Body of pancreas (tissue), 4 donors: Measurements from ENCODE around the gene ZEB2.

ENCODE experiments used
- POLR2A ChIP-seq, 3 donors: fragments of 450-650 bp; IDR thresholded peaks; one replicate each; pipeline ENCODE4 v1.6.1; 2016; ENCODE audit warnings: antibody characterized with exemption in 3 of 3, mild to moderate bottlenecking in 2 of 3
- TF ChIP-seq, protein P1 (sequence below), 7 experiments: fragments of 450-650 bp in 4 of 7; fragments of 200-600 bp in 3 of 7; sonication (generic) in 3 of 7; IDR thresholded peaks; one replicate each; pipeline ENCODE4 v1.5.1; 2016 to 2019; ENCODE audit warnings: antibody characterized with exemption in 7 of 7

DNA sequence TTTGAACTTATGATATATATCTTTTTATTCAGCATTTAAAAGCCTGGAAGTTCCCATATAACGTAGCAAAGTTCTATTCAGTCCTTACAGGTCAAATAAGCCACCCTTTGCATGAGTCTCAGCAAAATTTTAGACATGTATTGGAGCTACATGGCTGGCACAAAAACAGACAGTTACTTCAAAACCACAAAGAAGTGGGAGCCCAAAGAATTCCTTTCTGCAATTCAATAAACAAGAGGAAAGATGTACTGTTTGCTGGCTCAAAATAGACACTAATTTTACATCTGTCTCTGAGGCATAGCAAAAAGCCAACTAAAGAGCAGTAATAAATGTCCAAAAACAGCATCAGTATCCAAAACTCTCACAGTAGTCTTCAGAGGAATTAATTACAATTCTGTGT, 87.0 kb downstream of the ZEB2 start:
- TF ChIP-seq, protein P1, sequence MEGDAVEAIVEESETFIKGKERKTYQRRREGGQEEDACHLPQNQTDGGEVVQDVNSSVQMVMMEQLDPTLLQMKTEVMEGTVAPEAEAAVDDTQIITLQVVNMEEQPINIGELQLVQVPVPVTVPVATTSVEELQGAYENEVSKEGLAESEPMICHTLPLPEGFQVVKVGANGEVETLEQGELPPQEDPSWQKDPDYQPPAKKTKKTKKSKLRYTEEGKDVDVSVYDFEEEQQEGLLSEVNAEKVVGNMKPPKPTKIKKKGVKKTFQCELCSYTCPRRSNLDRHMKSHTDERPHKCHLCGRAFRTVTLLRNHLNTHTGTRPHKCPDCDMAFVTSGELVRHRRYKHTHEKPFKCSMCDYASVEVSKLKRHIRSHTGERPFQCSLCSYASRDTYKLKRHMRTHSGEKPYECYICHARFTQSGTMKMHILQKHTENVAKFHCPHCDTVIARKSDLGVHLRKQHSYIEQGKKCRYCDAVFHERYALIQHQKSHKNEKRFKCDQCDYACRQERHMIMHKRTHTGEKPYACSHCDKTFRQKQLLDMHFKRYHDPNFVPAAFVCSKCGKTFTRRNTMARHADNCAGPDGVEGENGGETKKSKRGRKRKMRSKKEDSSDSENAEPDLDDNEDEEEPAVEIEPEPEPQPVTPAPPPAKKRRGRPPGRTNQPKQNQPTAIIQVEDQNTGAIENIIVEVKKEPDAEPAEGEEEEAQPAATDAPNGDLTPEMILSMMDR (IDR thresholded peaks at IDR 0.05) = no peak
- TF ChIP-seq POLR2A (IDR thresholded peaks at IDR 0.05) = no peak
